Endodermal cell (in vitro differentiated cells): ENCODE data around the gene GRM8. TPM values are rescaled to one million over a fixed set of nuclear protein-coding genes. Genes with fewer than 3 reads are reported as not detected.
"Not testable (repeated sequence)": the region's sequence is repeated elsewhere in the genome, so short reads cannot be mapped to it uniquely, and the experiment has no call there.

Source experiments
- DNase-seq: peaks from one replicate; pipeline ENCODE4 v3.0.0-alpha.2; 2017
- H3K27ac ChIP-seq: 2 replicates; pipeline ENCODE4 v1.5.1; 2013; ENCODE audit warnings: mild to moderate bottlenecking, low read depth, low read length, moderate library complexity
- H3K27me3 ChIP-seq: 2 replicates; pipeline ENCODE4 v1.6.1; 2013; ENCODE audit warnings: mild to moderate bottlenecking, low read length, moderate library complexity; ENCODE audit not compliant: insufficient read depth, control insufficient read depth, poor library complexity, severe bottlenecking
- H3K36me3 ChIP-seq: 2 replicates; pipeline ENCODE4 v1.7.0; 2013; ENCODE audit warnings: mild to moderate bottlenecking, low read length, moderate library complexity; ENCODE audit not compliant: control insufficient read depth, insufficient read depth
- H3K4me1 ChIP-seq: one replicate; pipeline ENCODE4 v1.7.0; 2013; ENCODE audit warnings: low read length; ENCODE audit not compliant: control insufficient read depth, insufficient read depth
- H3K4me3 ChIP-seq: 2 replicates; pipeline ENCODE4 v1.5.1; 2013; ENCODE audit warnings: mild to moderate bottlenecking, low read length, moderate library complexity
- H3K9ac ChIP-seq: 2 replicates; pipeline ENCODE4 v1.6.1; 2013; ENCODE audit warnings: mild to moderate bottlenecking, low read length, moderate library complexity; ENCODE audit not compliant: poor library complexity, severe bottlenecking; ENCODE audit errors: extremely low read depth
- H3K9me3 ChIP-seq: 2 replicates; pipeline ENCODE4 v1.6.1; 2013; ENCODE audit warnings: mild to moderate bottlenecking, low read length, moderate library complexity; ENCODE audit not compliant: control insufficient read depth
- H3K27ac Mint-ChIP-seq: 2 replicates; pipeline ENCODE4 v1.8.0; 2020; ENCODE audit warnings: mixed read lengths
- H3K27me3 Mint-ChIP-seq: 2 replicates; pipeline ENCODE4 v1.8.0; 2021; ENCODE audit warnings: mild to moderate bottlenecking, mixed read lengths; ENCODE audit not compliant: insufficient read depth
- H3K36me3 Mint-ChIP-seq: 2 replicates; pipeline ENCODE4 v1.8.0; 2020; ENCODE audit warnings: low read depth, mixed read lengths
- H3K4me1 Mint-ChIP-seq: 2 replicates; pipeline ENCODE4 v1.8.0; 2020; ENCODE audit warnings: mixed read lengths
- H3K4me3 Mint-ChIP-seq: 2 replicates; pipeline ENCODE4 v1.8.0; 2020; ENCODE audit warnings: mild to moderate bottlenecking, moderate library complexity, mixed read lengths
- H3K9me3 Mint-ChIP-seq: 2 replicates; pipeline ENCODE4 v1.8.0; 2020; ENCODE audit warnings: mild to moderate bottlenecking, mixed read lengths
- CTCF ChIP-seq: fragments of 200-600 bp; sonication (generic); conservative IDR thresholded peaks from 2 replicates; pipeline ENCODE4 v1.5.0; 2021; ENCODE audit warnings: antibody characterized with exemption, mild to moderate bottlenecking
- WGBS, 2 experiments: methylation state at CpG; one replicate each; pipeline versions ENCODE4 v1.1.5 to v1.1.7; 2013; ENCODE audit warnings: missing lambda C conversion rate in 2 of 2, mixed read lengths in 1 of 2; ENCODE audit not compliant: insufficient coverage in 1 of 2, insufficient read length in 1 of 2; 5-methylcytosine and 5-hydroxymethylcytosine counted together
- total RNA-seq, 2 donors: library from RNA; stranded (reverse); fragmentation: NEBNext Ultra II Directional in 1 of 2; extraction: Animal tissue kit (Norgen Biotek cat#: 25700) in 1 of 2; gene quantifications; 2 replicates in 1 of 2; 3 replicates in 1 of 2; pipeline ENCODE4 v1.2.1, GENCODE V29; 2021

Gene GRM8
- total RNA-seq, 2 donors from 2014 or later: 0.93 to 2.0 TPM

GRCh38 chr7:126838194-126838593 lies 414.5 kb downstream of the GRM8 start:
- no peak overlapping the region for H3K9ac ChIP-seq
- H3K9me3 ChIP-seq: peaks cover 11% of the 10 kb centered on the region
- no peak overlapping the region for H3K27ac Mint-ChIP-seq
- H3K4me1 ChIP-seq: no peaks in the 10 kb centered on the region
- H3K4me3 ChIP-seq: no peak overlapping the region
- DNase-seq: no peak
- no peaks in the 10 kb centered on the region for H3K36me3 Mint-ChIP-seq
- no peaks in the 10 kb centered on the region for H3K27me3 Mint-ChIP-seq
- no peak for TF ChIP-seq CTCF
- no peaks in the 10 kb centered on the region for H3K27me3 ChIP-seq
- peaks cover 11% of the 10 kb centered on the region for H3K4me1 Mint-ChIP-seq
- no peak overlapping the region for H3K27ac ChIP-seq
- H3K4me3 Mint-ChIP-seq: no peak overlapping the region
- no peaks in the 10 kb centered on the region for H3K36me3 ChIP-seq
- H3K9me3 Mint-ChIP-seq: peaks cover 2% of the 10 kb centered on the region

- peaks cover 32% of the 10 kb centered on the region for H3K9me3 Mint-ChIP-seq
- H3K36me3 ChIP-seq, DNase-seq, H3K36me3 Mint-ChIP-seq, H3K4me3 Mint-ChIP-seq, H3K9ac ChIP-seq, H3K27ac Mint-ChIP-seq, H3K4me1 ChIP-seq, H3K27ac ChIP-seq, H3K27me3 Mint-ChIP-seq, H3K27me3 ChIP-seq, H3K4me1 Mint-ChIP-seq: not testable (repeated sequence)
- WGBS, 2 experiments: 92 to 100% methylated on average over 2 to 9 of the region's 9 CpGs
- peaks cover 32% of the 10 kb centered on the region for H3K9me3 ChIP-seq
- H3K4me3 ChIP-seq: peak overlapping the region; percentile 17
These were observed 421.5 kb downstream of the GRM8 start for GRCh38 chr7:126831241-126831640.

- TF ChIP-seq CTCF: no peak
- H3K9me3 Mint-ChIP-seq: no peaks in the 10 kb centered on the region
- no peaks in the 10 kb centered on the region for H3K27me3 ChIP-seq
- H3K36me3 ChIP-seq: no peaks in the 10 kb centered on the region
- H3K36me3 Mint-ChIP-seq: no peaks in the 10 kb centered on the region
- 94 to 95% methylated on average over 3 of the region's 3 CpGs for WGBS, 2 experiments
- H3K9ac ChIP-seq: no peak overlapping the region
- H3K4me3 ChIP-seq: no peak overlapping the region
- H3K4me1 Mint-ChIP-seq: no peaks in the 10 kb centered on the region
- H3K27me3 Mint-ChIP-seq: no peaks in the 10 kb centered on the region
- no peak overlapping the region for H3K27ac Mint-ChIP-seq
- no peak overlapping the region for H3K4me3 Mint-ChIP-seq
- H3K27ac ChIP-seq: no peak overlapping the region
- no peaks in the 10 kb centered on the region for H3K9me3 ChIP-seq
- no peaks in the 10 kb centered on the region for H3K4me1 ChIP-seq
- DNase-seq: no peak
These were observed 431.8 kb downstream of the GRM8 start for GRCh38 chr7:126820925-126821324.

- no peak overlapping the region for H3K27ac Mint-ChIP-seq
- Histone ChIP-seq H3K9ac (no peak overlapping the region), H3K36me3 (no peaks in the 10 kb centered on the region), H3K27ac (no peak overlapping the region), H3K9me3 (no peaks in the 10 kb centered on the region), H3K4me3 (no peak overlapping the region), H3K4me1 (no peaks in the 10 kb centered on the region), H3K27me3 (no peaks in the 10 kb centered on the region)
- no peaks in the 10 kb centered on the region for H3K9me3 Mint-ChIP-seq
- WGBS, 2 experiments: 91 to 100% methylated on average over 1 to 5 of the region's 5 CpGs
- no peaks in the 10 kb centered on the region for H3K27me3 Mint-ChIP-seq
- DNase-seq: no peak
- H3K4me1 Mint-ChIP-seq: no peaks in the 10 kb centered on the region
- no peak overlapping the region for H3K4me3 Mint-ChIP-seq
- H3K36me3 Mint-ChIP-seq: no peaks in the 10 kb centered on the region
- TF ChIP-seq CTCF: no peak
These were observed 433.6 kb downstream of the GRM8 start for GRCh38 chr7:126819197-126819484.
